KOPT-K1 (cell line): ENCODE data around the gene MEP1B.

ENCODE experiments used
- H3K27ac ChIP-seq: fragments of 200-600 bp; sonication (generic); 2 replicates; pipeline ENCODE4 v1.5.1; 2016; ENCODE audit warnings: antibody characterized with exemption, mild to moderate bottlenecking, low read depth, low read length; ENCODE audit not compliant: poor library complexity, severe bottlenecking
- H3K36me3 ChIP-seq: fragments of 200-600 bp; sonication (generic); 2 replicates; pipeline ENCODE4 v1.5.1; 2017; ENCODE audit warnings: antibody characterized with exemption, mild to moderate bottlenecking, low read length, moderate library complexity; ENCODE audit not compliant: insufficient read depth
- H3K9me3 ChIP-seq: fragments of 200-600 bp; sonication (generic); 2 replicates; pipeline ENCODE4 v1.5.1; 2017; ENCODE audit warnings: antibody characterized with exemption, low read length, mild to moderate bottlenecking; ENCODE audit not compliant: insufficient read depth, poor library complexity, severe bottlenecking

MEP1B gene

DNA sequence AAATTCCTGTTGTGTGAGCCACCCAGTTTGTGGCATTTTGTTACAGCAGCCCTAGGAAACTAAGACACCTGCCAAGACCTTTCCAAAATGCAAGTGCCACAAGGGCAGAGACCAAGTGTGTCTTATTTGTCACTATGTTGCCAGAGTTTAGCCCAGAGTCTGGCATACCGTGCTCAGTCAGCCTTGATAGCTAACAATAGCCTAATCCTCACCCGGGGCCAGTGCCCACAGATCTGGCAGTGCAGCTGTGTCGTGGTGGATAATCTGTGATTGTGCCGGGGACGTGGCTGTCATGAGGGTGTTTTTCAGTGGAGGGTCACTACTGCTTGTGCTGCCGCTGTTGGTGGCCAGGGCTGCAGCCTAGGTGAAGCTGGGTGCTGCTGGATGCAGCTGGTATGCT, 53.5 kb downstream of the MEP1B start:
- no peak overlapping the region for H3K27ac ChIP-seq
- H3K36me3 ChIP-seq, result no peaks in the 10 kb centered on the region
- H3K9me3 ChIP-seq, result no peaks in the 10 kb centered on the region

DNA sequence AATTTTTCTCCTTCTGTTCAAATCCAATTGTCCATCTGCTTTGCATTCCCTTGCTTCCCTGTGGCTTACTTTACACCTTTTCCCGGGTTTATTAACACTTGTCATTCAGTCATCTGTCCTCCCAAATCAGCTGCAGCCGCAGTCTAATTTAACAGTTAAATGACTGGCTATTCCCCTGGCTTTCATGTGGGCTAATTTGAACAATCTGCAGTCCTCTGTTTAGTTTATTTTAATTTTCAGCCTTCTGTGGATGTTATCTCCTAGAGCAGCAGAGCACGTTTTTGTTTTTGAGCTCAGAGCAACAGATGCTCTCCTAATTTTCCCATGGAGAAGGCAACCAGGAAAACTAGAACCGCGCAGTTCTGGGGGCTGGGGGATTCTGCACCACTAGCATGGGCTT, 55.0 kb downstream of the MEP1B start:
- Histone ChIP-seq H3K36me3 (no peaks in the 10 kb centered on the region), H3K27ac (no peak overlapping the region), H3K9me3 (no peaks in the 10 kb centered on the region)

DNA sequence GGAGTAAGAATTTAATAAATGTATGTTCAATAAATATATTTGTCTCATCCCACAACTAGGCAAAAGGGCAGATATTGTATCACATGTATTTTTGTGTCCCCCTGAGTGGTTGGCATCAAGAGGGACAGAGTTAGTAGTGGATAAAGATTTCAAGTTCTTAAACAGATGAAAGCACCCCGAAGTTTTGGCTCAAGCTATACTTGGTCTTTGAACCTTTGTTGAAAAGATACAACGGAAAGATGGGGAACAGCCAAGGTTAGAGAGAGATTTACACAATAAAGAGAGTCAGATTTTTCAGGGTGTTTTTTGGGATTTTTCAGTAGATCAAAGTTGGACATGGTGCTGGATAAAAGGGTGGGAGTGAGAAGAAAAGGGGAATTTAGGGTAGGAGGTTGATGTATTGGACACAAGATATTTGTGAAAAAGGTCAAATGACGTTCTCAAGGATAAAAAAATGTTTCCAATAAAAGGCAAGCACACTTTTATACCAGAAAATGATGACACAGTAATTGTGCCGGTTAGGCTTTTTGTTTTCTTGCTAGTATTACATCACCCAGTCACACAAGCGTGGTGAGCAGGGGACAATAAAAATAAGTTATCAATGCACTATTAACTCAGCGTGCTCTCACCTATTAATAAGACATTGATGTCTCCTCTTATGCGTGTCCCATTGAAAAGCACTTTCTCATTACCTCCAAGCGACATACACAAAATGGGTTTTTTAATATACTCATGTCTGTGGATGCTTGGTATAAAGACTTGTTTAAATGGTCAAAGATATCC, 59.5 kb downstream of the MEP1B start:
- Histone ChIP-seq H3K36me3 (no peaks in the 10 kb centered on the region), H3K9me3 (no peaks in the 10 kb centered on the region), H3K27ac (no peak overlapping the region)

DNA sequence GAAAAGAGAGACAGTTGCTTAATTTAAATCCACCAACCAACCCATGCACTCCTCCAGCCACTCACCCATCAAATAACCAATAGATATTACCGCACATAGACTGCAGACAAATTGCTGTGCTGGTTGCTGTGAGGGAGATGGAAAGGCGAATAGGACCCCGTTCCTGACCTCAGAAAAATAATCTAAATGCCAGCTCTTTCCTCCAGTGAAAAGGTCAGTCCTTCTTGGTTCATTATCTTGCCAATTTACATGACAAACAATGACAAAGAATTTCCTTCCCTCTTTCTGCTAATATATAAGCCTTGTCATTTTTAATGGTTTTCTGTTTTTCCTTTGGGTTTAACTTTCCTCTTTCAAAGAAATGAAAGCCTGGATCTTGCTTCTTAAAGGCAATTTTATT, 61.6 kb downstream of the MEP1B start:
- H3K27ac ChIP-seq, result no peak overlapping the region
- H3K36me3 ChIP-seq, result no peaks in the 10 kb centered on the region
- no peaks in the 10 kb centered on the region for H3K9me3 ChIP-seq

DNA sequence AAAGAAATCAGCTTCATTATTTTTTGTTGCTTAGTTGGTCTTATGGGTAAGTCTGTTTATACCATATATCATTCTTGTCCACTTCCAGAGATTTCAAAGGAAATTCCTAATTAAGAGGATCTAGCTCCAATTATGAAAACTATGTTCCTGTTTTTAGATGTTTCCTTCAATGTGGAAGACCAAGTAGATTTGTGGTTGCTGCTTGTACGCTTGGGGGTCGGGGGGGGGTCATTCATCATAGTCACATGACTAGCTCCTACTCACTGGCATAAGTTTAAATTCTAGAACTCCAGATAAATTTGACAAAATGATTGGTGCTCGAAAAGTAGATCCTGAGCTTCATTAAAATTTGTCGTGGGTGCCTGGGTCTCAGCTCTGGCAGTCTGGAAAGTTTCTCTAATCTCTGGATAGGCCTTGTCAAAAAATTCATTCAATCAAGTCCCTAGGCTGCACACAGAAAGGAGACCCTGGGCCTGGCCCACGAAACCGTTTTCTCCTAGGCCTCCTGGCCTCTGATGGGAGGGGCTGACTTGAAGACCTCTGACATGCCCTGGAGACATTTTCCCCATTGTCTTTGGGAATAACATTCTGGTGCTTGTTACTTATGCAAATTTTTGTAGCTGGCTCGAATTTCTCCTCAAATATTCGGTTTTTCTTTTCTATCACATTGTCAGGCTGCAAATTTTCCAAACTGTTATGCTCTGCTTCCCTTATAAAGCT, 62.5 kb downstream of the MEP1B start:
- H3K36me3 ChIP-seq, result no peaks in the 10 kb centered on the region

DNA sequence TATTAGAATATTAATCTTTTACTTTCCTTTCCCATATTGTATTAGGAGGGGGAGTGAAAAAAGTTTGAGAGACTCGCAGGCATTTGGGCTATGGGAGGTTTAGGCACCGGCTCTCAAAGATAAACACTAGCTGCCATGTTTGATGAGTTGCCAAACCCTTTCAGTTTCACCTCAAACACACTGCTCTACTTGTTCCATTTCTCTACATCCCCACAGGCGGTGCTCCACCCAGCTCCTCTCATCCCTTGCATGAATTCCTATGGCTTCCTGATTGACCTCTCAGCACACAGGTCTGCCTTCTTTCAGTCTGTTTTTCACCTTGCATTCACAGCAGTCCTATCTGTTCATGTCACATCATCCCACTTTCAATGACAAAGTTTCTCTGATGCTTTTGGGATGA, 65.7 kb downstream of the MEP1B start:
- Histone ChIP-seq H3K36me3 (no peaks in the 10 kb centered on the region), H3K27ac (no peak overlapping the region), H3K9me3 (no peaks in the 10 kb centered on the region)

More for the DNA sequence above, 62.5 kb downstream of the MEP1B start:
- Histone ChIP-seq H3K9me3 (no peaks in the 10 kb centered on the region), H3K27ac (no peak overlapping the region)

DNA sequence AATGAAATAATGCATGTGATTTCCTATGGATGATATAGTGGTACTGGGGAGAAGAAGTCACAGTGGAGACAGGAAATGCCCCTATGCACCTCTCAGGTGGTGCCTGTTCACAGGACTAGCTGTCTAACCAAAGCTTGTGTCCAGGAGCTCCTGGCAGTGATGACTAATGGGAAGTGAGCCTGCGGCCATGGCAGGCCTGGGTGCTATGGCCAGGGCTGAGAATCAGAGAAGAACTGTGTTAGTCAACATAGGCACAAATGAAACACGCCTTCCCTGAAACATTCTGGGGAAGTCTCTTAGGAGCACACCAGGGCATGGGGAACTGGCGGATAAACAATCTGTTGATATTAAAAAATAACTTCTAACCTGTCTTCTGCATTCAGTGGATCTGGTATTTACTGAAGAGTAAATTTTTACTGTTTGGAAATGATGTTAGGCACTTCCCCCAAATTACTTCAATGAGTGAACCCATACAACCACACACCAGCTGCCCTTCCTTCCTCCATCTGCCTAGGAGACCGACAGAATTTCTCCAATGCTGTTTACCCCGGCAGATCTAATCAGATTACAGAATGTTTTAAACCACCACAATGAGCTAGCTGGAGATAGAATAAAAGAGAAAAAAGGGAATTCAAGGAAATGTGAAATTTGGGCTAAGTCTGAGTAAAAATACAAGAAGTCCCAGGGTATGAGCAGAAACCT, 67.4 kb downstream of the MEP1B start:
- no peak overlapping the region for H3K27ac ChIP-seq
- no peaks in the 10 kb centered on the region for H3K36me3 ChIP-seq
- H3K9me3 ChIP-seq, result no peaks in the 10 kb centered on the region

DNA sequence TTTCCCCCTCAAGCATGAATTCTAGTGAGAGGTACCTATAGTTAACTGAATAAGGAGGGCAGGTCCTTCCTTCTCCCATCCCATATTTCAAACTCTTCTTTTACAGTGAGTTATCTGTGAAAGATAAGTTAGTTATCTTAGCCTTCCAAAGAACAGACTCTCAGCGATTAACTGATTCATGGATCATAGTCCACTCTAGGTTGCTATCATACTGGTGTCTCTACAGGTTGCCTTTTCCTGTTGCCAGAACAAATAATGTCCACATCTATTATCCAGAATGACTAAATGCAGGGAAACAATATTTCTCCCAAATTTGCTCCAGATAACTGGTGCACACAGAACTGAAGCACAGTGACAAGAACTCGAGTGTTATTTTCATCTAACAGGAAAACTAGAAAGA, 68.3 kb downstream of the MEP1B start:
- Histone ChIP-seq H3K27ac (no peak overlapping the region), H3K36me3 (no peaks in the 10 kb centered on the region), H3K9me3 (no peaks in the 10 kb centered on the region)

DNA sequence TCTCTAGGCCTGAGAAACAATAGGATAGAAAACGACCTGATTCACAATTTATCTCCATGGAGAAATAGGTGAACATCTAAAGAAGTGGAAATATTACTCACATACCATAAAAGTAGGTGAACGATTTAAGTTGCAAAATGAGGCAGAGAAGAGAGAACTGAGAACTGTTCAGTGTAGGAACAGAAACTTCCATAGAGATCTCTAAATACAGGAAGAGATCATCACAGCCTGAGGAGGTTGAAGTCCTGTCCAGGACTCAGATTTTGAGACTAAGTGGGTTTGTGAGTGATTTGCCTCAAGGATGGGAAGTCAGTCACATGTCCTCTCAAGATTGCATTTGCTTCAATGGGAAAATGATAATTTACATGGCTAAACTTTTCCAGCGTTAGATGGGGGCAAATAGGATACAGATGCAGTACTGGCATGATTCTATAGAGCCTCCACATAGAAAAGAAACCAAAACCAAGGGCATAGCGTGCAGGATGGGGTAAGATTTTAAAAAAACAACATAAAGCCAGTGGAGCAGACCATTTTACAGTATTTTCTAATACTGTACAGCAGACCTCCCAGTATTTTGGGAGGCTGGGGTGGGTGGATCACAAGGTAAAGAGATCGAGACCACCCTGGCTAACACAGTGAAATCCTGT, 68.8 kb downstream of the MEP1B start:
- H3K27ac ChIP-seq, result no peak overlapping the region
- H3K36me3 ChIP-seq, result no peaks in the 10 kb centered on the region
- no peaks in the 10 kb centered on the region for H3K9me3 ChIP-seq

DNA sequence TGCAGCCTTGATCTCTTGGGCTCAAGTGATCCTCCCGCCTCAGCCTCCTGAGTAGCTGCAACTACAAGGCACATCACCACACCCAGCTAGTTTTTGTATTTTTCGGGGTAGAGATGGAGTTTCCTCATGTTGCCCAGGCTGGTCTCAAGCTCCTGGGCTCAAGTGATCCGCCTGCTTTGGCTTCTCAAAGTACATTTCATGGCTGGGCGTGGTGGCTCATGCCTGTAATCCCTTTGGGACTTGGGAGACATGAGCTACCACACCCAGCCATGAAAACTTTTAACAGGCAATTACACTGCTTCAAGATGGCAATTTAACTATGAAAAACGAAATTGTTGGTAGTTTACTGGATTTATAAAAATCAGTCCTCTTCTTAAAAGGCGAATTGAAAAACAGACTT, 69.7 kb downstream of the MEP1B start:
- H3K27ac ChIP-seq, result no peak overlapping the region
- no peaks in the 10 kb centered on the region for H3K36me3 ChIP-seq
- H3K9me3 ChIP-seq, result no peaks in the 10 kb centered on the region

DNA sequence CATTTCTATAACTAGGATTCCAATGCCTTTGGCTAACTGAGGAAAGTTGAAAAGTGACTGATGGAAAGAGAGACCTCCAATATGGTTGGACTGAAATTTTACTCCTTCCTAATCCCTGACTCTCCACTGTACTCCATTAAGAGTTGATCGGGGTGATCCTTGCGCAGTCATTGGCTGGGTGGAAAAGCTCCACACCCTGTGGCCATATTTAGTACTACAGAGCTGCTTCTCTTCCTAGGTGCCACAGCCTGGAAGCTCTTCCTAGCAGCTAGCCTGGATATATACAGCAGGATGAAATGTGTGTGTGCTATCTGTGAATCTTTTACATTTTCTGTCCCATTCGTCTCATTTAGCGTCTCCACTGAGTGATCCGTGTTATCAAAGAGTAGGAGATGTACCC, 71.2 kb downstream of the MEP1B start:
- Histone ChIP-seq H3K9me3 (no peaks in the 10 kb centered on the region), H3K36me3 (no peaks in the 10 kb centered on the region), H3K27ac (no peak overlapping the region)

DNA sequence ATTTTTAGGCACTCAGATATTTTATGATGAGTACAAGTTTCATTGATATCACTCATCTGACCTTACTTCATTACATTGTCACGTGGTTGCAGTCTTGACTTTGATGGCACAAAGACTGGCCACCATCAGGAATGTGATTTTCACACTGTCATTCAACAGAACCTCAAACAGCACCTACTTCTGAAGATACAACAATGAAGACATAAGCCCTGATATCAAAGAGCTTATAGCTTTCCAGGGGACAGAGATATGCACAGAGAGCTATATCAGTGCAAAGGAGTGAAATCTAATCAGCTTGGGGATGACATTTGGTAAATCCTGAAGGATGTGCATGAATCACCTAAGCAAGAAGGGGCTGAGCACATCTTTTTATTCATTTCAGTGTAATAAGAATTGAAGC, 72.3 kb downstream of the MEP1B start:
- Histone ChIP-seq H3K36me3 (no peaks in the 10 kb centered on the region), H3K27ac (no peak overlapping the region), H3K9me3 (no peaks in the 10 kb centered on the region)

DNA sequence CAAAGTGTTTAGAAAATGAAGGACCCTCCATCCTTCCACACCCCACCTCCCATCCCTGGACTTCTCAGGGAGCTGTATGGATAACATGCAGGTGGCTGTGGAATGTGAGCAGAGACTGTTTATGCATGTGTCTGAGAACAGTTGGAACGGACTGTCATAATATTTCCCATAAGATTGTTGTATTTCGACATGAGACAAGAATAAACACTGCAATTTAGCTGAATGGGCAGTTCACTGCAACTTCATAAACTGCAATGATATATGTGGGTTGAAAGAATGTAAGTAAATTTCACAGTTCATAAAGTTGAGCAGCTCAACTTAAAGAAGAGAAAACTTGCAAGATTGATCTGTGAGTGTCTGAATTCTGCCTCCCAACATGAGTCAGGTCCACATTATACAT, 74.6 kb downstream of the MEP1B start:
- Histone ChIP-seq H3K36me3 (no peaks in the 10 kb centered on the region), H3K9me3 (no peaks in the 10 kb centered on the region), H3K27ac (no peak overlapping the region)

DNA sequence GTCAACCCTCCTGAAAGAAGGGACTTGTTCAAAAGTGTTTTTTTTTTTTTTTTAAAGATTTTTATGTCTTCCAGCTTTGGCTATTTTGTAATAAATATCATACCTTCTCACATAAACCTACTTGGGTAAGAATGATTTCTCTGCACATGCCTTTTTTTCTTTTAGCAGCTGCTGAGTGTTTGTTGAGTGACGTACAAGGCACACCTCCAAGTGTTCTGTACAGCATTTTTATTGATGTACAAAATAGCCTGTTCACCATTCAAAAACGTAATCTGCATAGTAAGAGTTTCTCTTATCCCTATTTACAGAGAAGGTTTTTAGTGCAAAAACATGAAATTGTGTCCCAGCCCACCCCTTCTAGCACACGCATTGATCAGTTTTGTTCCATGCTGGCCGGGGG, 77.6 kb downstream of the MEP1B start:
- no peaks in the 10 kb centered on the region for H3K9me3 ChIP-seq
- H3K36me3 ChIP-seq, result no peaks in the 10 kb centered on the region
- H3K27ac ChIP-seq, result no peak overlapping the region
